Activated T-cell treated with anti-CD3 and anti-CD28 coated beads, Interleukin-2, amount 50 U/mL, for 24 hours (primary cell): ENCODE results near the gene CTIF.
A peak's percentile ranks its signal among the peaks of the same experiment; 100 is the strongest.

Experiments
- DNase-seq: peaks from one replicate; pipeline ENCODE4 v3.0.0-alpha.2; 2020
- H3K27ac Mint-ChIP-seq: 2 replicates; pipeline ENCODE4 v1.8.0; 2020; ENCODE audit warnings: mild to moderate bottlenecking, mixed read lengths
- H3K27me3 Mint-ChIP-seq: 2 replicates; pipeline ENCODE4 v1.8.0; 2020; ENCODE audit warnings: mixed read lengths
- H3K36me3 Mint-ChIP-seq: 2 replicates; pipeline ENCODE4 v1.8.0; 2020; ENCODE audit warnings: low read depth, mixed read lengths
- H3K4me1 Mint-ChIP-seq: 2 replicates; pipeline ENCODE4 v1.8.0; 2020; ENCODE audit warnings: low read depth, mixed read lengths
- H3K4me3 Mint-ChIP-seq: 2 replicates; pipeline ENCODE4 v1.8.0; 2020; ENCODE audit warnings: mild to moderate bottlenecking, moderate library complexity, mixed read lengths
- H3K9me3 Mint-ChIP-seq: 2 replicates; pipeline ENCODE4 v1.8.0; 2020; ENCODE audit warnings: mixed read lengths

Gene CTIF

DNA sequence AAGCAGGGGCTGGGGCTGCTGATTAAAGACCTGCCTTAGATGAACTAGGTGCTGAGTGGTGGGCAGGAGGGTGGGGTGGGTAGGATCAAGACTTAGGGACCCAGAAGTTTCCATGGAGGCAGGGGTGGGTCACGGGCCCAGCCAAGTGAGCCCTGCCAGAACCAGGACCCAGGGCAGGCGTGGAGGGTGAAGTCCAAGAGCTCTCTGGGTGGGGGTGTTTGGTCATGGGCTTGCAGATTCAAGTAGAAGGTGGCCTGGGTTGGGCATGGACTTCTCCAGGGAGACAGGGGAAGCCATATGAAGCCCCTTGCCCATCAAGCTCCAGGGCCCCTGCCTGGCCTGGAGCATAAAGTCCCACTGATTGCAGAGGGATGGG lies 243.1 kb downstream of the CTIF start:
- Mint-ChIP-seq H3K27me3 (no peaks in the 10 kb centered on the region), H3K4me1 (peaks cover 27% of the 10 kb centered on the region), H3K27ac (no peak overlapping the region), H3K4me3 (no peak overlapping the region), H3K9me3 (no peaks in the 10 kb centered on the region), H3K36me3 (no peaks in the 10 kb centered on the region)
- DNase-seq: no peak

- Mint-ChIP-seq H3K27me3 (no peaks in the 10 kb centered on the region), H3K9me3 (no peaks in the 10 kb centered on the region), H3K4me1 (peaks cover 23% of the 10 kb centered on the region), H3K4me3 (no peak overlapping the region), H3K36me3 (no peaks in the 10 kb centered on the region), H3K27ac (no peak overlapping the region)
- DNase-seq: no peak
Measured at GRCh38 chr18:48782381-48782861, 243.6 kb downstream of the CTIF start.

DNA sequence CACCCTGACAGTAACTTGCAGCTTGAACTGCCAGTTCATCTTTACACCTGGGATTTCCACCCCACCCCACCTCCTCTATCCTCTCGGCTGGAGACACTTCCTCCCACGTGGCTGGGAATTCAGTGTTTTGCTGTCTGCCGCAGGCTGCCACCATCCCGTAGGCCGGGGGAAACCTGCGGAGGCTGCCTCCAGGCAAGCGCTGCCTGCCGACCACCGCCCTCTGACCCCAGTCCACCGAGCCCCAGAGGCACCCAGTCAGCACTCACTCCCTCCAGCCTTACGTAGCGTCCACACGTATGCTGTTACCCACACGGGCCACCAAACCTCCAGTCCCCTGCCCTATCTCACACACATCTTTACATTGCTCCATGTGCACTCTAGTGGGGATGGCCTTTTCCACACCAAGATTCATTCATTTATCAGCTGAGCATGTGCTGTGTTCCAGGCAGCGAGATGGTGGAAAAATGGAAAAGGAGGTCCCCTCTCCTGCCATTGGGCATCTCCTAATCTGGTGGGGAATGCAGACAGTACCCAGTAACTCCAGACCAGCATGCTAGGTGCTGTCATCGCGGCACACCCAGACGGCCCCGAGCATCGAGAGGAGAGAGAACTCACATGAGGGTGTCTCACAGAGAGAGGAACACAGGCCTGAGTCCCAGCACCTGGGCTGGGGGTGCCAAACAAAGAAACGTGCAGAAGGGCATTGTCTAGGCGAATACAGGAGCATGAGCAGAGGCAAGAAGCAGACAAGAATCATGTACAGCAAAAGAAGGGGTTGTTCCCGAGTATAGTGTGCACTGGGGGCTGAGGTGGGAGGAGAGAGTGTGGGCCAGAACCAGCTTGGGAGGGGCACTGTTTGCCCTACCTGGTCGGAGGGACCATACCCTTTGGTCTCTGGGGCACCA lies 245.0 kb downstream of the CTIF start:
- Mint-ChIP-seq H3K27ac (no peak overlapping the region), H3K9me3 (no peaks in the 10 kb centered on the region), H3K4me3 (no peak overlapping the region), H3K4me1 (peaks cover 18% of the 10 kb centered on the region), H3K27me3 (no peaks in the 10 kb centered on the region), H3K36me3 (no peaks in the 10 kb centered on the region)
- no peak for DNase-seq

DNA sequence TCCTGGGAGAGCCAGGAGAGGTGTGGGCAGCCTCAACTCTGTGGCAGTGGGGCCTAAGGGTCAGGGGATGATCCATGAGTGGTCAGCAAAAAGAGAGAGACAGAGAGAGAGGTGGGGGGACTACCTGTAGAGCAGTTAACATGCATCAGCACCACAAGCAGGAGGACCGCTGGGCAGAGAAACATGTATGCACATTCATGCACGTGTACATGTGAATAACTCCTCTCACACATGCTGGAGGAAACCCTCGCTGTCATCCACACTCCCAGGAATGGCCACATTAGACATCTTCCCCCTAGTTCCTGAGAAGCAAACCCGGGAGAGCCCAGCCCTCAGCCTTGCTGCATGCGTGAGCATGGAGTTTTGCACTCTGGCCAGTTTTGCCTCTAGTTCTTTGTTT lies 245.8 kb downstream of the CTIF start:
- DNase-seq: no peak
- H3K27me3 Mint-ChIP-seq: no peaks in the 10 kb centered on the region
- no peak overlapping the region for H3K27ac Mint-ChIP-seq
- H3K36me3 Mint-ChIP-seq: no peaks in the 10 kb centered on the region
- H3K9me3 Mint-ChIP-seq: no peaks in the 10 kb centered on the region
- no peak overlapping the region for H3K4me3 Mint-ChIP-seq
- H3K4me1 Mint-ChIP-seq: peaks cover 18% of the 10 kb centered on the region

DNA sequence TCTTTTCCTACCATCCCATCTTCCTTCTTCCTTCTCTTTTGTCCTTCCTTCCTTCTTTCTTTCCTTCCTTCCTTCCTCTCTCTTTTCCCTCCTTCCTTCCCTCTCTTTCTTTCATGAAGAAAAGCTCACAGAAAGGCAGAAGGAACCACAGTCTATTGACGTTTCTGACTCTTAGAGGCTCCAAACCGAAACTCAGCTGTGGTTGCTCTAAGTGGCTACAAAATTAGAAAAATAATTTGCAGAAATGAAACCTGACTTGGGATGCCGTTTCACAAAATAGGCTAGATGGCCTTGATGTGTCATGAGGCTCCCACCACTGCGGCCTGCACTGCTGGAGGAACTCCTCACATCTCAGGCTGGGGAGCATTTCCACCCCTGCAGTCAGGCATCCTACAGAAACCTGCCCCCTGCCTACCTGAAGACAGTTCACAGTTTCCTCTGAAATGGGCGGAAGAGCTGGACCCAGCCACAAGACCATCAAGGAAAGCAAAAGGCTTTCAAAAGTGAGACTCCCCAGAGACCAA lies 246.3 kb downstream of the CTIF start:
- Mint-ChIP-seq H3K27me3 (no peaks in the 10 kb centered on the region), H3K27ac (no peak overlapping the region)
- DNase-seq: no peak

GRCh38 chr18:48785736-48786454 lies 247.1 kb downstream of the CTIF start:
- Mint-ChIP-seq H3K4me1 (peaks cover 18% of the 10 kb centered on the region), H3K27me3 (no peaks in the 10 kb centered on the region), H3K36me3 (no peaks in the 10 kb centered on the region), H3K4me3 (no peak overlapping the region), H3K27ac (no peak overlapping the region), H3K9me3 (no peaks in the 10 kb centered on the region)
- no peak for DNase-seq

More for the DNA sequence above, 246.3 kb downstream of the CTIF start:
- Mint-ChIP-seq H3K4me1 (peaks cover 18% of the 10 kb centered on the region), H3K4me3 (no peak overlapping the region), H3K9me3 (no peaks in the 10 kb centered on the region), H3K36me3 (no peaks in the 10 kb centered on the region)

- H3K36me3 Mint-ChIP-seq: no peaks in the 10 kb centered on the region
- peaks cover 20% of the 10 kb centered on the region for H3K4me1 Mint-ChIP-seq
- no peaks in the 10 kb centered on the region for H3K9me3 Mint-ChIP-seq
- H3K4me3 Mint-ChIP-seq: no peak overlapping the region
- no peak for DNase-seq
- H3K27ac Mint-ChIP-seq: no peak overlapping the region
- H3K27me3 Mint-ChIP-seq: no peaks in the 10 kb centered on the region
Measured at GRCh38 chr18:48786455-48787202, 247.8 kb downstream of the CTIF start.

GRCh38 chr18:48787203-48788151 lies 248.6 kb downstream of the CTIF start:
- peak; percentile 22 for DNase-seq
- Mint-ChIP-seq H3K4me3 (no peak overlapping the region), H3K27ac (no peak overlapping the region), H3K9me3 (no peaks in the 10 kb centered on the region), H3K4me1 (peaks cover 21% of the 10 kb centered on the region), H3K27me3 (no peaks in the 10 kb centered on the region), H3K36me3 (no peaks in the 10 kb centered on the region)

GRCh38 chr18:48788373-48788772 lies 249.5 kb downstream of the CTIF start:
- DNase-seq: peak; percentile 6
- no peaks in the 10 kb centered on the region for H3K36me3 Mint-ChIP-seq
- no peak overlapping the region for H3K27ac Mint-ChIP-seq
- peaks cover 21% of the 10 kb centered on the region for H3K4me1 Mint-ChIP-seq
- H3K9me3 Mint-ChIP-seq: no peaks in the 10 kb centered on the region
- H3K27me3 Mint-ChIP-seq: no peaks in the 10 kb centered on the region
- H3K4me3 Mint-ChIP-seq: no peak overlapping the region

GRCh38 chr18:48789259-48789812 lies 250.5 kb downstream of the CTIF start:
- H3K27me3 Mint-ChIP-seq: no peaks in the 10 kb centered on the region
- no peak overlapping the region for H3K27ac Mint-ChIP-seq
- H3K9me3 Mint-ChIP-seq: no peaks in the 10 kb centered on the region
- no peaks in the 10 kb centered on the region for H3K36me3 Mint-ChIP-seq
- H3K4me3 Mint-ChIP-seq: no peak overlapping the region
- peaks cover 18% of the 10 kb centered on the region for H3K4me1 Mint-ChIP-seq
- DNase-seq: no peak

GRCh38 chr18:48790226-48790863 lies 251.5 kb downstream of the CTIF start:
- Mint-ChIP-seq H3K4me1 (peaks cover 8% of the 10 kb centered on the region), H3K27ac (no peak overlapping the region), H3K4me3 (no peak overlapping the region), H3K9me3 (no peaks in the 10 kb centered on the region), H3K36me3 (no peaks in the 10 kb centered on the region), H3K27me3 (no peaks in the 10 kb centered on the region)
- DNase-seq: peak; percentile 23

- Mint-ChIP-seq H3K36me3 (no peaks in the 10 kb centered on the region), H3K27me3 (no peaks in the 10 kb centered on the region), H3K4me1 (peaks cover 4% of the 10 kb centered on the region), H3K27ac (no peak overlapping the region), H3K9me3 (no peaks in the 10 kb centered on the region), H3K4me3 (no peak overlapping the region)
- DNase-seq: peak; percentile 28
Measured at GRCh38 chr18:48790869-48791635, 252.2 kb downstream of the CTIF start.
